ENCODE measurements around the gene LDB3. TPM values are rescaled to one million over a fixed set of nuclear protein-coding genes. Genes with fewer than 3 reads are reported as not detected.

The LDB3 gene
- total and polyA plus RNA-seq, 9 of the 15 experiments (the other 6 are each of a cell fraction or from before 2014, with no cell fraction given) = 0.03 TPM; not detected in 8

DNA sequence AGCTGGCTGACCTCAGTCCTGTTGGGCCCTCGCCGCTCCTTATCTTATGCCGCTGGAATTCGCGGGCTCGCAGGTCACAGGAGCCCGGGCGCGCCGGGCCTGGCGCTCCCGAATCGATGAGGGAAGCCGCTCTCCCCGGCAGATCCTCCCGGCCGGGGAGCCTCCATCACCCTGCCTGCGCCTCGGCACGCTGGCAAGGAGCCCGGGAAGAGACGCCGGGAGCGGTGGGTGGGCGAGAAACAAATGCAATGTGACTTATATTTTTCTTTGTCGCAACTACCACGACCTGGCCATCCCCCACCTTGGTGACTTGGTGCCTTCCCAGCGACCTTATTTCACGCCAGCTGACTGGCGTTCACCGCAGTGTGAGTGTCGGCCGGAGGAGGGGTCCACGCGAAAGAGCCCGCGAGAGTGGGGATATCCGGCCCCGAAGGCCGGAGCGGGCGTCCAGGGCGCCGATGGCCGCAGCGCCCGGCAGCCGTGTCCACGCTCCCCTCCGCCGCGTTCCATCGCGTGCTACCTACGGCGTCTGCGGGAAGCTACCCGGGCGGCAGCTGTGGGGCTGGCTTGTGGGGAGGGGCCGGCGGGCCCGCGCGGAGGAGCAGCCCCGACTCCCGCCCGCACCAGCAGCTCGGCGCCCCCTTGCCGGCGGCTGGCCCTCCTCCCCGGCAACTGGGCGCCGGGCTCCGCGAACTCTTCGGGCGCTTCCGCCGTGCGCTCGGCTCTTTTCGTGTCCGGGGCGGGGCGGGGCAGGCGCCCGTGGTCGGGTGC, 87.6 kb downstream of the LDB3 start (continued):
- no peak for TF ChIP-seq HNRNPUL1 (IDR thresholded peaks at IDR 0.05; ENCODE audit: low read length)
- peak; percentile 53 for TF ChIP-seq RBBP5 (IDR thresholded peaks at IDR 0.05; ENCODE audit: borderline replicate concordance, insufficient read depth, low read length, poor library complexity, severe bottlenecking)
- TF ChIP-seq MCM7 (IDR thresholded peaks at IDR 0.05) = no peak
- TF ChIP-seq, protein P1, sequence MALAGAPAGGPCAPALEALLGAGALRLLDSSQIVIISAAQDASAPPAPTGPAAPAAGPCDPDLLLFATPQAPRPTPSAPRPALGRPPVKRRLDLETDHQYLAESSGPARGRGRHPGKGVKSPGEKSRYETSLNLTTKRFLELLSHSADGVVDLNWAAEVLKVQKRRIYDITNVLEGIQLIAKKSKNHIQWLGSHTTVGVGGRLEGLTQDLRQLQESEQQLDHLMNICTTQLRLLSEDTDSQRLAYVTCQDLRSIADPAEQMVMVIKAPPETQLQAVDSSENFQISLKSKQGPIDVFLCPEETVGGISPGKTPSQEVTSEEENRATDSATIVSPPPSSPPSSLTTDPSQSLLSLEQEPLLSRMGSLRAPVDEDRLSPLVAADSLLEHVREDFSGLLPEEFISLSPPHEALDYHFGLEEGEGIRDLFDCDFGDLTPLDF (CRISPR knock-in tag; IDR thresholded peaks at IDR 0.05) = peak; percentile 36; the same call in 1 of the 2 replicates
- no peak for TF ChIP-seq NR3C1 (CRISPR knock-in tag; IDR thresholded peaks at IDR 0.05)
- no peak for TF ChIP-seq MXI1 (IDR thresholded peaks at IDR 0.05; ENCODE audit: low read depth, low read length)
- no peak for TF ChIP-seq ZFPM2 (CRISPR knock-in tag; IDR thresholded peaks at IDR 0.05)
- no peak for TF ChIP-seq PCBP2 (IDR thresholded peaks at IDR 0.05; ENCODE audit: low read depth, low read length, poor library complexity, severe bottlenecking)
- TF ChIP-seq TBL1XR1 (IDR thresholded peaks at IDR 0.05; ENCODE audit: low read length in 2 of 2) = peak in 1 of 2 experiments; percentile 32; a peak in 1 of 4 replicates
- TF ChIP-seq NEUROD1 (IDR thresholded peaks at IDR 0.05; ENCODE audit: borderline replicate concordance, low read depth, low read length, partially characterized antibody) = no peak
- no peak for TF ChIP-seq ZNF668 (CRISPR knock-in tag; IDR thresholded peaks at IDR 0.05)
- no peak for TF ChIP-seq ZNF445 (CRISPR knock-in tag; IDR thresholded peaks at IDR 0.05; ENCODE audit: low read depth)
- 0 out of 2 replicates have a peak, but pooled peaks have one; percentile 31 for TF ChIP-seq XRCC5 (IDR thresholded peaks at IDR 0.05; ENCODE audit: low read depth, low read length)
- TF ChIP-seq ILF3 (IDR thresholded peaks at IDR 0.05; ENCODE audit: borderline replicate concordance) = no peak
- TF ChIP-seq, protein P2, sequence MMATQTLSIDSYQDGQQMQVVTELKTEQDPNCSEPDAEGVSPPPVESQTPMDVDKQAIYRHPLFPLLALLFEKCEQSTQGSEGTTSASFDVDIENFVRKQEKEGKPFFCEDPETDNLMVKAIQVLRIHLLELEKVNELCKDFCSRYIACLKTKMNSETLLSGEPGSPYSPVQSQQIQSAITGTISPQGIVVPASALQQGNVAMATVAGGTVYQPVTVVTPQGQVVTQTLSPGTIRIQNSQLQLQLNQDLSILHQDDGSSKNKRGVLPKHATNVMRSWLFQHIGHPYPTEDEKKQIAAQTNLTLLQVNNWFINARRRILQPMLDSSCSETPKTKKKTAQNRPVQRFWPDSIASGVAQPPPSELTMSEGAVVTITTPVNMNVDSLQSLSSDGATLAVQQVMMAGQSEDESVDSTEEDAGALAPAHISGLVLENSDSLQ (IDR thresholded peaks at IDR 0.05) = no peak
- no peak for TF ChIP-seq HDAC2 (IDR thresholded peaks at IDR 0.05)
- TF ChIP-seq LEF1 (IDR thresholded peaks at IDR 0.05) = no peak
- 0 out of 2 replicates have a peak, but pooled peaks have one; percentile 14 for TF ChIP-seq CBFA2T3 (IDR thresholded peaks at IDR 0.05)
- TF ChIP-seq STAT5A (IDR thresholded peaks at IDR 0.05; ENCODE audit: borderline replicate concordance, low read length) = no peak
- peak; percentile 56 for TF ChIP-seq POLR2H (tag; IDR thresholded peaks at IDR 0.05; ENCODE audit: low read depth)
- TF ChIP-seq SMARCA5 (IDR thresholded peaks at IDR 0.05) = no peak
- no peak for TF ChIP-seq JUNB (CRISPR knock-in tag; conservative IDR thresholded peaks at IDR 0.05)
- no peak for TF ChIP-seq CBX2 (IDR thresholded peaks at IDR 0.05; ENCODE audit: insufficient read depth, low read length, poor library complexity, severe bottlenecking)
- peak; percentile 47; the same call in 1 of the 2 replicates for TF ChIP-seq SAFB (IDR thresholded peaks at IDR 0.05; ENCODE audit: borderline replicate concordance, low read depth, low read length)
- peak; percentile 40; the same call in 1 of the 2 replicates for TF ChIP-seq KDM2B (CRISPR knock-in tag; IDR thresholded peaks at IDR 0.05)
- TF ChIP-seq ZNF184 (CRISPR knock-in tag; IDR thresholded peaks at IDR 0.05) = no peak
- TF ChIP-seq NR4A1 (CRISPR knock-in tag; IDR thresholded peaks at IDR 0.05) = no peak
- no peak for TF ChIP-seq NR4A1 (tag; IDR thresholded peaks at IDR 0.05)
- TF ChIP-seq ZNF695 (CRISPR knock-in tag; IDR thresholded peaks at IDR 0.05) = no peak
- TF ChIP-seq ZFP1 (CRISPR knock-in tag; IDR thresholded peaks at IDR 0.05) = no peak
